ENCODE measurements around the gene EXOSC7. TPM values are rescaled to one million over a fixed set of nuclear protein-coding genes. Genes with fewer than 3 reads are reported as not detected.

Gene EXOSC7
- total and polyA plus RNA-seq, 2 donors (not counting 3 experiments of a cell fraction or from before 2014, with no cell fraction given): 44.5 to 53.8 TPM

DNA sequence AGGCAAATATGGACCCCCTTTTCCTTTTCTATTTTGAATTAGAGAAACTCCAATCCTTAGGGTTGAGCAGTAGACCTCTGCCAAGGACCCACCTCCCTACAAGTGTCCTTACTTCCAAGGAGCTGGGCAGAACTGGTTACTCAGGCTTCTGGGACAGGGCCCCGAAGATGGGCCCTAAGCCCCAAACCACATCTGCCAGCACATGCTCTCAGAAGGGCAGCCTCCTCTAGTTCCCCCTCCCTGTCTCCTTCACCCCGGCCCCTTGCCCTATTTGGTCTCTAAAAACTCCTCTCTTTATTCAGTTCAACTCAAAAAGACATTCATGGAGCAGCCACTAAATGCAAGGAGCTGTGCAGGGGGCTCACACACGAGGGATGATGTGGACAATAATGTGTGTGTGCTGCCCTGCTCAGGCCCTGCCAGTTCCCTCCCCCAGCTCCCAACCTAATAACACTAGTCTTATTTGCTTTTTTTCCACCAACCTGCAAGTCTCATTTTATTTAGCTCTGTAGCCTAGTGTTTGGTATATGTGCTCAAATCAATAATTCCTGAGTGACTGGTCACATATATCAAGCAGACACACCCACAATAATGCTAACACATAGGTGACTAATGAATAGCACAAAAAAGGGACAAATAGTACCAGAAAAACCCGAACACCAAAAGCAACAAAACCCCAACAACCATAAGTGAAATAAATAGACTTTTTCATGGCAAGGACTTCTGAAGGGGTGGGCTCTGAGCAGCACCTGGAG is 12.3 kb upstream of the EXOSC7 start:
- no peak for TF ChIP-seq EZH2 (IDR thresholded peaks at IDR 0.05; ENCODE audit: borderline replicate concordance, low read depth, low read length, severe bottlenecking)
- no peak for TF ChIP-seq JUN (IDR thresholded peaks at IDR 0.05; ENCODE audit: borderline replicate concordance, insufficient read depth, insufficient read length, low read depth)
- no peak for TF ChIP-seq MYC (IDR thresholded peaks at IDR 0.05; ENCODE audit: low read depth, low read length)
- TF ChIP-seq POLR2A (IDR thresholded peaks at IDR 0.05; ENCODE audit: low read depth, low read length): no peak
- no peak for TF ChIP-seq FOS (IDR thresholded peaks at IDR 0.05; ENCODE audit: borderline replicate concordance, insufficient read depth, low read length)
- TF ChIP-seq, protein P1, sequence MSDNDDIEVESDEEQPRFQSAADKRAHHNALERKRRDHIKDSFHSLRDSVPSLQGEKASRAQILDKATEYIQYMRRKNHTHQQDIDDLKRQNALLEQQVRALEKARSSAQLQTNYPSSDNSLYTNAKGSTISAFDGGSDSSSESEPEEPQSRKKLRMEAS (IDR thresholded peaks at IDR 0.05; ENCODE audit: insufficient read depth, insufficient read length): no peak
- TF ChIP-seq GATA2 (IDR thresholded peaks at IDR 0.05; ENCODE audit: insufficient read depth, insufficient read length, low read depth, low read length): no peak
- TF ChIP-seq, protein P2, sequence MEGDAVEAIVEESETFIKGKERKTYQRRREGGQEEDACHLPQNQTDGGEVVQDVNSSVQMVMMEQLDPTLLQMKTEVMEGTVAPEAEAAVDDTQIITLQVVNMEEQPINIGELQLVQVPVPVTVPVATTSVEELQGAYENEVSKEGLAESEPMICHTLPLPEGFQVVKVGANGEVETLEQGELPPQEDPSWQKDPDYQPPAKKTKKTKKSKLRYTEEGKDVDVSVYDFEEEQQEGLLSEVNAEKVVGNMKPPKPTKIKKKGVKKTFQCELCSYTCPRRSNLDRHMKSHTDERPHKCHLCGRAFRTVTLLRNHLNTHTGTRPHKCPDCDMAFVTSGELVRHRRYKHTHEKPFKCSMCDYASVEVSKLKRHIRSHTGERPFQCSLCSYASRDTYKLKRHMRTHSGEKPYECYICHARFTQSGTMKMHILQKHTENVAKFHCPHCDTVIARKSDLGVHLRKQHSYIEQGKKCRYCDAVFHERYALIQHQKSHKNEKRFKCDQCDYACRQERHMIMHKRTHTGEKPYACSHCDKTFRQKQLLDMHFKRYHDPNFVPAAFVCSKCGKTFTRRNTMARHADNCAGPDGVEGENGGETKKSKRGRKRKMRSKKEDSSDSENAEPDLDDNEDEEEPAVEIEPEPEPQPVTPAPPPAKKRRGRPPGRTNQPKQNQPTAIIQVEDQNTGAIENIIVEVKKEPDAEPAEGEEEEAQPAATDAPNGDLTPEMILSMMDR (IDR thresholded peaks at IDR 0.05; ENCODE audit: extremely low read depth in 1 of 2, insufficient read depth in 1 of 2, low read depth in 1 of 2, low read length in 2 of 2): no peak
- TF ChIP-seq POLR2AphosphoS5 (IDR thresholded peaks at IDR 0.05; ENCODE audit: insufficient read depth, low read depth, low read length): no peak
- H3K9me1 ChIP-seq (replicated peaks; ENCODE audit: control insufficient read depth, extremely low read depth, insufficient read depth, low read length): no peaks in the 10 kb centered on the region
- ChIA-PET CTCF (interaction anchor here (1.1 kb wide), 1 partner anchor 9 kb away, joined by 3 read pairs; no protein-coding TSS in a partner anchor), POLR2A (interaction anchor here (0.9 kb wide), 1 partner anchor 996 kb away, joined by 3 read pairs; no protein-coding TSS in a partner anchor)
- peaks cover 3% of the 10 kb centered on the region for H3K4me1 ChIP-seq (ENCODE audit: control insufficient read depth, extremely low read depth, insufficient read depth, low read length)
- no peaks in the 10 kb centered on the region for H3K36me3 ChIP-seq (ENCODE audit: control insufficient read depth in 2 of 2, extremely low read depth in 1 of 2, insufficient read depth in 2 of 2, low read length in 2 of 2)
- H3K4me2 ChIP-seq (ENCODE audit: insufficient read depth, low read length): no peak overlapping the region
- no peaks in the 10 kb centered on the region for H4K20me1 ChIP-seq (replicated peaks; ENCODE audit: control insufficient read depth, extremely low read depth, insufficient read depth, low read length)
- BruUV-seq (replicated peaks): no TSS peak
- no peaks in the 10 kb centered on the region for H3K9me3 ChIP-seq (replicated peaks; ENCODE audit: control insufficient read depth, insufficient read depth, low read length)
- H3K9ac ChIP-seq (replicated peaks; ENCODE audit: extremely low read depth, insufficient read depth, low read length): no peak overlapping the region
- H3K27me3 ChIP-seq (ENCODE audit: control insufficient read depth in 2 of 2, insufficient read depth in 2 of 2, low read length in 2 of 2): no peaks in the 10 kb centered on the region
- peaks cover 29% of the 10 kb centered on the region for H3K79me2 ChIP-seq (ENCODE audit: control insufficient read depth, insufficient read depth, low read length)
- no peak overlapping the region for H3K27ac ChIP-seq (ENCODE audit: insufficient read depth, low read depth, low read length)
- DNase-seq (ENCODE audit: low read depth, low spot score): no peak
- dilution Hi-C loops (cut with MboI; ENCODE audit: extremely low pct_ligation_motif_present, low sequenced_read_pairs): no loop called here
- intact Hi-C loops (cut with micrococcal nuclease): no loop called here
- no peak for FAIRE-seq
- H2AFZ ChIP-seq (ENCODE audit: low read depth, low read length): no peak overlapping the region
- H3K4me3 ChIP-seq (replicated peaks in 1 of 3; ENCODE audit: insufficient read depth in 1 of 3, low read depth in 1 of 3, low read length in 3 of 3): no peak overlapping the region

Data from endothelial cell of umbilical vein (primary cell).